Tibial nerve (tissue), 4 donors: ENCODE data around the gene KPNA2.

Source experiments
- CTCF ChIP-seq, 5 experiments: fragments of 200-600 bp in 3 of 5; fragments of 450-650 bp in 2 of 5; sonication (generic) in 3 of 5; IDR thresholded peaks; one replicate each; pipeline ENCODE4 v1.5.1; 2016 to 2019; ENCODE audit warnings: antibody characterized with exemption in 5 of 5, mild to moderate bottlenecking in 3 of 5, moderate library complexity in 2 of 5
- EP300 ChIP-seq, 2 donors: sonication (generic); formaldehyde crosslinking; IDR thresholded peaks; one replicate each; pipeline ENCODE4 v1.6.1; 2017; ENCODE audit warnings: antibody characterized with exemption in 2 of 2, mild to moderate bottlenecking in 1 of 2
- POLR2A ChIP-seq, 2 donors: fragments of 450-650 bp; IDR thresholded peaks; one replicate each; pipeline ENCODE4 v1.6.1; 2017; ENCODE audit warnings: antibody characterized with exemption in 2 of 2, mild to moderate bottlenecking in 2 of 2, moderate library complexity in 2 of 2

GRCh38 chr17:68094481-68095078 is 59.0 kb downstream of the KPNA2 start:
- no peak for TF ChIP-seq CTCF (IDR thresholded peaks at IDR 0.05)
- TF ChIP-seq EP300 (IDR thresholded peaks at IDR 0.05), result no peak
- no peak for TF ChIP-seq POLR2A (IDR thresholded peaks at IDR 0.05)
